ENCODE results near the gene UBASH3B.

UBASH3B gene

DNA sequence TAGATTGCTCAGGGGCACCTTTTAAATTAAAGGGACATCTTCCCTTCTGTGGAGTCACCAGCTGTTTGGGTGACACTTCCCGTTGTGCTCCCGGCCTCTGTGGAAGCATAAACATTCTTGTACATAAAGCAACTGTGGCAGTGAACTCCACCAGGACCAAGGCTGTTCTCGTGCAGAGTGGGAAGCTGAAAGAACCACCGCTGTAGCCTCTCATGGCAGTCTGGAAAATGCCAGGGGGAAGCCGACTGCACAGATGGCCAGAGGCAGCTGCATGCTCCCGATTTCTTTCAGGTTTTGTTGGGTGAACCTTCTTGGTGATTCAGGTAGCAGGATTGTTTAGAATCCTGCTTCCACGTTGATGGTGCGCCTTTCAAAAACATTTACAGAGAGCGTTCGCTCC is 10.3 kb downstream of the UBASH3B start:
- DNase-seq (ENCODE audit: extremely low spot score), result no peak
- ChIA-PET CTCF (no interaction called here), POLR2A (no interaction called here)
- TF ChIP-seq TARDBP (IDR thresholded peaks at IDR 0.05) (no peak), FOXK2 (IDR thresholded peaks at IDR 0.05) (no peak), FOXM1 (IDR thresholded peaks at IDR 0.05; ENCODE audit: borderline replicate concordance) (no peak), ARNT (IDR thresholded peaks at IDR 0.05) (no peak)

DNA sequence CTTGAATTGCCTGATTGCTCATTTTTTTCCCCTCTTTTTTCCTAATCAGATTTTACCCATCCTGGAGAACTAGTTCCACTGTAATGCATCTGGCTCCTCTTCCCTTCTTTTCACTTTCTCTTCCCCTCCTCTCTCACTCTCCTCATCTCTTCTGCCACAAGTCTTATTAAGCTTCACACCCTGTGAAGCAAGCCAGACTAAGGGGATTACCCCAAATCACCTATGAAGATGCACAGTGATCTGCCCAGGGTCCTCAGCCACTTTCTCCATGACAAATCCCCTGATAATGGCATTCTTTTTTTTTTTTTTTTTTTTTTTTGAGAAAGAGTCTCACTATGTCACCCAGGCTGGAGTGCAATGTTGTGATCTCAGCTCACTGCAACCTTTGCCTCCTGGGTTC is 11.2 kb downstream of the UBASH3B start:
- ChIA-PET CTCF (interaction anchor here (0.6 kb wide), 1 partner anchor 114 kb away, joined by 5 read pairs; no protein-coding TSS in a partner anchor), POLR2A (interaction anchor here (1.8 kb wide), 1 partner anchor 11 kb away, joined by 5 read pairs; no protein-coding TSS in a partner anchor)
- no peak for DNase-seq (ENCODE audit: extremely low spot score)
- TF ChIP-seq SUZ12 (IDR thresholded peaks at IDR 0.05) (no peak), SP1 (IDR thresholded peaks at IDR 0.05) (no peak), BHLHE40 (IDR thresholded peaks at IDR 0.05; ENCODE audit: borderline replicate concordance) (no peak), HDGF (IDR thresholded peaks at IDR 0.05; ENCODE audit: borderline replicate concordance) (no peak), CTBP1 (IDR thresholded peaks at IDR 0.05; ENCODE audit: borderline replicate concordance) (no peak), NFRKB (IDR thresholded peaks at IDR 0.05) (no peak)
- TF ChIP-seq, protein P1, sequence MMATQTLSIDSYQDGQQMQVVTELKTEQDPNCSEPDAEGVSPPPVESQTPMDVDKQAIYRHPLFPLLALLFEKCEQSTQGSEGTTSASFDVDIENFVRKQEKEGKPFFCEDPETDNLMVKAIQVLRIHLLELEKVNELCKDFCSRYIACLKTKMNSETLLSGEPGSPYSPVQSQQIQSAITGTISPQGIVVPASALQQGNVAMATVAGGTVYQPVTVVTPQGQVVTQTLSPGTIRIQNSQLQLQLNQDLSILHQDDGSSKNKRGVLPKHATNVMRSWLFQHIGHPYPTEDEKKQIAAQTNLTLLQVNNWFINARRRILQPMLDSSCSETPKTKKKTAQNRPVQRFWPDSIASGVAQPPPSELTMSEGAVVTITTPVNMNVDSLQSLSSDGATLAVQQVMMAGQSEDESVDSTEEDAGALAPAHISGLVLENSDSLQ (IDR thresholded peaks at IDR 0.05), result no peak

DNA sequence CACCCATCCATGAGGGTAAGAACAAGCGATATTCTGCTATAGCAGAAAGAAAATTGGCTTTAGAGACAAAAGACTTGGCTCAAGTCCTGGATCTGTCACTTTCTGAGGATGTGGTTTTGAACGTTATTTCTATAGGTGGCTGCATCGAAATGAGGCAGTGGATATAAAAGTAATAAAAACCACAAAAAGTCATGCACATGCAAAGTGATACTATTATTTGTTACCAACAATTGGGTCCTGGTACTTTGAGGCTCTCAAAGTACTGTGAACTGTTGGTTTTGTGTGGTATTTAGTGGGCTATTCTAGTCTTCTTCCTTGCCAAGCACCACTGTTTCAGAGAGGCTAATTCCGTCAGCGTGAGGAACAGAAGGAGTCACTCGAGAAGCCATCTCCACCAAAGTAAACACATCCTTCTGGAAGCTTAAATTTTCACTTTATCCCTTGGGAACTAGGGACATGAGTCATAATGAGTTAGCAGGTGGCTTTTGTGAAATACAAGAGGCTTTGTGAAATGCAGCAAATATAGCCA is 13.1 kb downstream of the UBASH3B start:
- DNase-seq (ENCODE audit: extremely low spot score), result no peak
- TF ChIP-seq FOXA1 (IDR thresholded peaks at IDR 0.05) (no peak), ELF4 (IDR thresholded peaks at IDR 0.05) (no peak), SUZ12 (IDR thresholded peaks at IDR 0.05) (no peak), LEF1 (IDR thresholded peaks at IDR 0.05; ENCODE audit: borderline replicate concordance) (no peak), ZNF384 (IDR thresholded peaks at IDR 0.05) (no peak), TARDBP (IDR thresholded peaks at IDR 0.05) (no peak), HDGF (IDR thresholded peaks at IDR 0.05; ENCODE audit: borderline replicate concordance) (no peak), CTBP1 (IDR thresholded peaks at IDR 0.05; ENCODE audit: borderline replicate concordance) (no peak), NFRKB (IDR thresholded peaks at IDR 0.05) (no peak), ARNT (IDR thresholded peaks at IDR 0.05) (no peak), SP1 (IDR thresholded peaks at IDR 0.05) (no peak), FOXK2 (IDR thresholded peaks at IDR 0.05) (no peak), FOXM1 (IDR thresholded peaks at IDR 0.05; ENCODE audit: borderline replicate concordance) (no peak)
- TF ChIP-seq, protein P1 (IDR thresholded peaks at IDR 0.05), result no peak
- CTCF ChIA-PET, result no interaction called here
- POLR2A ChIA-PET, result interaction anchor here (1.8 kb wide), 1 partner anchor 12 kb away, joined by 5 read pairs; no protein-coding TSS in a partner anchor

DNA sequence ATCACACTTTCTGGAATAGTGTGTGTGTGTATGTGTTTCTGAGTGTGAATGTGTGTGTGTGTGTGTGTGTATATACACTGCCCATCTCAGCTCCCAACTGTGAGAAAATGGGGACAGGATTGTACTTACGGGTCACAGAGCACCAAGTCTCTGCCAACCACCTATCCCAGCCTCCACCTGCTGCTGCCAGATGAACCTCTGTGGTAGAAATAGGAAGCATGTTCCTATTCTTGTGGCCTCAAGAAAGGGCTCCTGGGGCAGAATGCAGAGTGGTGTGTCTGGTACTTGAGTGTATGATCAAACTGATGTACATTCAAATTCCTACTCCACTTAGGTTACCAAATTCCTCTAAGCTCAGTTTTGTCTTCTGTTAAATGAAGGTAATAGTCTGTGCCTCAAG is 14.6 kb downstream of the UBASH3B start:
- DNase-seq (ENCODE audit: extremely low spot score), result no peak
- CTCF ChIA-PET, result no interaction called here
- POLR2A ChIA-PET, result interaction anchor here (1.0 kb wide), 1 partner anchor 12 kb away, joined by 3 read pairs; no protein-coding TSS in a partner anchor
- TF ChIP-seq LEF1 (IDR thresholded peaks at IDR 0.05; ENCODE audit: borderline replicate concordance), result no peak
- TF ChIP-seq CTBP1 (IDR thresholded peaks at IDR 0.05; ENCODE audit: borderline replicate concordance), result no peak
- TF ChIP-seq ELF4 (IDR thresholded peaks at IDR 0.05), result no peak
- no peak for TF ChIP-seq FOXM1 (IDR thresholded peaks at IDR 0.05; ENCODE audit: borderline replicate concordance)
- TF ChIP-seq, protein P1 (IDR thresholded peaks at IDR 0.05), result no peak
- TF ChIP-seq ZNF384 (IDR thresholded peaks at IDR 0.05), result no peak
- TF ChIP-seq FOXK2 (IDR thresholded peaks at IDR 0.05), result no peak
- TF ChIP-seq ARNT (IDR thresholded peaks at IDR 0.05), result no peak
- TF ChIP-seq SP1 (IDR thresholded peaks at IDR 0.05), result no peak

DNA sequence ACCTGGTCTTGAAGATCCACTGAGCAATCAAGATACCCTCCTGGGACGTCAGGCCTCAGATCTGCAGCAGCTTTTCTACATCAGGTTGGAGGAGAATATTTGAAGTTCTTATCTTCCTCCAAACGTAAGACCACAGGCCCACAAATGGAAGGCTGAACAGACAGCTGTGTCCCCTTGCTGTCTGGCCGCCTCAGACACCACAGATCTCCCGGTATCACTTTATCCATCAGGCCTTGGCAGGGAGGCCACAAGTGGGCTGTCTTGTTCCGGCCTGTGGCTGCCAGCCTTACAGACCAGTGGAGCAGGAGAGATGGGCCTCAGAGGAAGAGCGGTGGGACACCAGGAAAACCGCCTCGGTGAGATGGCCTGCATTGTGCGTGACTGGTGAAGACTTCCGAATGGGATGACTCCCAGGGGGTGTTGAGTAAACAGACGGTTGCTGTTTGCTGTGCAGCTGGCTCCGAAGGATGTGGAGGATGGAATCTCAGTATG is 15.9 kb downstream of the UBASH3B start:
- CTCF ChIA-PET, result no interaction called here
- POLR2A ChIA-PET, result no interaction called here
- no peak for TF ChIP-seq SP1 (IDR thresholded peaks at IDR 0.05)
- no peak for TF ChIP-seq FOXK2 (IDR thresholded peaks at IDR 0.05)
- TF ChIP-seq ELF4 (IDR thresholded peaks at IDR 0.05), result no peak
- no peak for TF ChIP-seq TARDBP (IDR thresholded peaks at IDR 0.05)
- no peak for TF ChIP-seq FOXM1 (IDR thresholded peaks at IDR 0.05; ENCODE audit: borderline replicate concordance)
- no peak for TF ChIP-seq L3MBTL2 (conservative IDR thresholded peaks at IDR 0.05)
- TF ChIP-seq ARNT (IDR thresholded peaks at IDR 0.05), result no peak
- TF ChIP-seq CTBP1 (IDR thresholded peaks at IDR 0.05; ENCODE audit: borderline replicate concordance), result no peak
- TF ChIP-seq NFRKB (IDR thresholded peaks at IDR 0.05), result no peak
- no peak for TF ChIP-seq FOXA1 (IDR thresholded peaks at IDR 0.05)
- TF ChIP-seq BHLHE40 (IDR thresholded peaks at IDR 0.05; ENCODE audit: borderline replicate concordance), result no peak
- TF ChIP-seq ZNF384 (IDR thresholded peaks at IDR 0.05), result no peak
- TF ChIP-seq HDGF (IDR thresholded peaks at IDR 0.05; ENCODE audit: borderline replicate concordance), result no peak
- TF ChIP-seq, protein P1 (IDR thresholded peaks at IDR 0.05), result no peak
- no peak for TF ChIP-seq LEF1 (IDR thresholded peaks at IDR 0.05; ENCODE audit: borderline replicate concordance)
- no peak for TF ChIP-seq SUZ12 (IDR thresholded peaks at IDR 0.05)
- no peak for DNase-seq (ENCODE audit: extremely low spot score)

DNA sequence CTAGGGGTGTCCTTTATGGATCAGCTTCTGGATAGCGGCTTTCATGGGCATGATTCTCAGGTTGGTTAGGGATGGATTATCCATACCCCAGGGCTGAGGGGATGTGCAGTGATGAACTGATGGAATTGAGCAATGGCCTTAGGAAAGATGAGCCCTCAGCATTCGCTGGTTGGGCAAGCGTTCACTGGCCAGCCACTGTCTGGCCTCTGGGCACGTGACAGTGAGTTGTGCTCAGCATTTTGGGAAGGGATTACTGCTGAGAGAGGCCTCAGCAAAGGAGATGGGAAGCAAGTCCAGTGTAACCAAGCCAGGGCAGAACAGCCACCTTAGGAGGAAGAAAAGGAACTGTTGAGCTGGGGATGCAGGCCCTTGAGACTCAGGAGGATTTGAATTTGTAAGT is 17.4 kb downstream of the UBASH3B start:
- POLR2A ChIA-PET, result no interaction called here
- DNase-seq (ENCODE audit: extremely low spot score), result no peak
- CTCF ChIA-PET, result no interaction called here
- TF ChIP-seq FOXK2 (IDR thresholded peaks at IDR 0.05), result no peak
- no peak for TF ChIP-seq SP1 (IDR thresholded peaks at IDR 0.05)
- TF ChIP-seq HDGF (IDR thresholded peaks at IDR 0.05; ENCODE audit: borderline replicate concordance), result no peak
- no peak for TF ChIP-seq TARDBP (IDR thresholded peaks at IDR 0.05)
- no peak for TF ChIP-seq ELF4 (IDR thresholded peaks at IDR 0.05)
- TF ChIP-seq SUZ12 (IDR thresholded peaks at IDR 0.05), result no peak
- TF ChIP-seq CTBP1 (IDR thresholded peaks at IDR 0.05; ENCODE audit: borderline replicate concordance), result no peak
- TF ChIP-seq, protein P1 (IDR thresholded peaks at IDR 0.05), result no peak
- no peak for TF ChIP-seq FOXM1 (IDR thresholded peaks at IDR 0.05; ENCODE audit: borderline replicate concordance)
- TF ChIP-seq FOXA1 (IDR thresholded peaks at IDR 0.05), result no peak
- no peak for TF ChIP-seq L3MBTL2 (conservative IDR thresholded peaks at IDR 0.05)
- no peak for TF ChIP-seq ARNT (IDR thresholded peaks at IDR 0.05)
- TF ChIP-seq ZNF384 (IDR thresholded peaks at IDR 0.05), result no peak
- no peak for TF ChIP-seq BHLHE40 (IDR thresholded peaks at IDR 0.05; ENCODE audit: borderline replicate concordance)
- no peak for TF ChIP-seq LEF1 (IDR thresholded peaks at IDR 0.05; ENCODE audit: borderline replicate concordance)
- TF ChIP-seq NFRKB (IDR thresholded peaks at IDR 0.05), result no peak

Measured in HEK293T (cell line).